Ishikawa (cell line): ENCODE measurements around the gene NDUFAF7.

Source experiments
- CEBPB ChIP-seq: IDR thresholded peaks from 2 replicates; pipeline ENCODE4 v1.6.1; 2012
- CREB1 ChIP-seq: IDR thresholded peaks from 2 replicates; pipeline ENCODE4 v1.6.1; 2012; ENCODE audit warnings: low read depth
- EGR1 ChIP-seq: IDR thresholded peaks from 2 replicates; pipeline ENCODE4 v1.6.1; 2012
- EP300 ChIP-seq: IDR thresholded peaks from 2 replicates; pipeline ENCODE4 v1.6.1; 2012; ENCODE audit warnings: borderline replicate concordance
- FOXM1 ChIP-seq: IDR thresholded peaks from 2 replicates; pipeline ENCODE4 v1.6.1; 2012; ENCODE audit warnings: low read depth, borderline replicate concordance
- MAX ChIP-seq: IDR thresholded peaks from 2 replicates; pipeline ENCODE4 v1.6.1; 2012
- NFIC ChIP-seq: IDR thresholded peaks from 2 replicates; pipeline ENCODE4 v1.6.1; 2012
- RAD21 ChIP-seq: IDR thresholded peaks from 2 replicates; pipeline ENCODE4 v1.6.1; 2012; ENCODE audit warnings: low read depth
- REST ChIP-seq: IDR thresholded peaks from 2 replicates; pipeline ENCODE4 v1.6.1; 2012; ENCODE audit warnings: low read depth, mild to moderate bottlenecking
- TAF1 ChIP-seq: IDR thresholded peaks from 2 replicates; pipeline ENCODE4 v1.6.1; 2012; ENCODE audit warnings: low read depth, mild to moderate bottlenecking
- TCF12 ChIP-seq: IDR thresholded peaks from 2 replicates; pipeline ENCODE4 v1.6.1; 2012; ENCODE audit warnings: low read depth
- TEAD4 ChIP-seq: IDR thresholded peaks from 2 replicates; pipeline ENCODE4 v1.6.1; 2012
- USF1 ChIP-seq: IDR thresholded peaks from 2 replicates; pipeline ENCODE4 v1.6.1; 2012
- YY1 ChIP-seq: IDR thresholded peaks from 2 replicates; pipeline ENCODE4 v1.6.1; 2012; ENCODE audit warnings: low read depth
- ZBTB7A ChIP-seq: IDR thresholded peaks from 2 replicates; pipeline ENCODE4 v1.6.1; 2012; ENCODE audit warnings: low read depth

The NDUFAF7 gene

GRCh38 chr2:37291680-37292079 is 60.2 kb downstream of the NDUFAF7 start:
- no peak for TF ChIP-seq NFIC
- TF ChIP-seq FOXM1: no peak
- no peak for TF ChIP-seq EGR1

- no peak for TF ChIP-seq MAX
- no peak for TF ChIP-seq TAF1
- no peak for TF ChIP-seq EGR1
- TF ChIP-seq TCF12: no peak
- no peak for TF ChIP-seq FOXM1
- no peak for TF ChIP-seq RAD21
- TF ChIP-seq EP300: no peak
- TF ChIP-seq CREB1: no peak
- no peak for TF ChIP-seq USF1
- TF ChIP-seq NFIC: no peak
- TF ChIP-seq TEAD4: no peak
- no peak for TF ChIP-seq YY1
- no peak for TF ChIP-seq ZBTB7A
- no peak for TF ChIP-seq REST
- TF ChIP-seq CEBPB: no peak
Observed at GRCh38 chr2:37295469-37296073, 64.1 kb downstream of the NDUFAF7 start.

GRCh38 chr2:37297632-37298031 is 66.2 kb downstream of the NDUFAF7 start:
- TF ChIP-seq EGR1: no peak
- TF ChIP-seq TEAD4: no peak
- TF ChIP-seq REST: no peak
- no peak for TF ChIP-seq MAX
- no peak for TF ChIP-seq TAF1
- TF ChIP-seq CEBPB: no peak
- TF ChIP-seq TCF12: no peak
- TF ChIP-seq USF1: no peak
- no peak for TF ChIP-seq RAD21
- TF ChIP-seq ZBTB7A: no peak
- no peak for TF ChIP-seq CREB1
- TF ChIP-seq YY1: no peak
- TF ChIP-seq FOXM1: no peak
- TF ChIP-seq EP300: no peak
- no peak for TF ChIP-seq NFIC
